Stomach (tissue), 4 donors: ENCODE measurements around the gene TEDC1.

ENCODE experiments used
- EP300 ChIP-seq: sonication (generic); formaldehyde crosslinking; IDR thresholded peaks from one replicate; pipeline ENCODE4 v1.6.1; 2017; ENCODE audit warnings: antibody characterized with exemption
- POLR2A ChIP-seq, 4 donors: fragments of 450-650 bp; IDR thresholded peaks; one replicate each; pipeline ENCODE4 v1.6.1; 2016; ENCODE audit warnings: antibody characterized with exemption in 4 of 4, control low read depth in 2 of 4, mild to moderate bottlenecking in 1 of 4, moderate library complexity in 1 of 4
- POLR2AphosphoS5 ChIP-seq, 3 donors: sonication (generic); formaldehyde crosslinking; IDR thresholded peaks; one replicate each; pipeline ENCODE4 v1.6.1; 2016; ENCODE audit warnings: antibody characterized with exemption in 3 of 3
- TF ChIP-seq, protein P1 (sequence below), 7 experiments: fragments of 450-650 bp in 4 of 7; fragments of 200-600 bp in 3 of 7; sonication (generic) in 3 of 7; IDR thresholded peaks; one replicate each; pipeline ENCODE4 v1.5.1; 2016 to 2019; ENCODE audit warnings: antibody characterized with exemption in 7 of 7, control low read depth in 2 of 7, mild to moderate bottlenecking in 1 of 7

DNA sequence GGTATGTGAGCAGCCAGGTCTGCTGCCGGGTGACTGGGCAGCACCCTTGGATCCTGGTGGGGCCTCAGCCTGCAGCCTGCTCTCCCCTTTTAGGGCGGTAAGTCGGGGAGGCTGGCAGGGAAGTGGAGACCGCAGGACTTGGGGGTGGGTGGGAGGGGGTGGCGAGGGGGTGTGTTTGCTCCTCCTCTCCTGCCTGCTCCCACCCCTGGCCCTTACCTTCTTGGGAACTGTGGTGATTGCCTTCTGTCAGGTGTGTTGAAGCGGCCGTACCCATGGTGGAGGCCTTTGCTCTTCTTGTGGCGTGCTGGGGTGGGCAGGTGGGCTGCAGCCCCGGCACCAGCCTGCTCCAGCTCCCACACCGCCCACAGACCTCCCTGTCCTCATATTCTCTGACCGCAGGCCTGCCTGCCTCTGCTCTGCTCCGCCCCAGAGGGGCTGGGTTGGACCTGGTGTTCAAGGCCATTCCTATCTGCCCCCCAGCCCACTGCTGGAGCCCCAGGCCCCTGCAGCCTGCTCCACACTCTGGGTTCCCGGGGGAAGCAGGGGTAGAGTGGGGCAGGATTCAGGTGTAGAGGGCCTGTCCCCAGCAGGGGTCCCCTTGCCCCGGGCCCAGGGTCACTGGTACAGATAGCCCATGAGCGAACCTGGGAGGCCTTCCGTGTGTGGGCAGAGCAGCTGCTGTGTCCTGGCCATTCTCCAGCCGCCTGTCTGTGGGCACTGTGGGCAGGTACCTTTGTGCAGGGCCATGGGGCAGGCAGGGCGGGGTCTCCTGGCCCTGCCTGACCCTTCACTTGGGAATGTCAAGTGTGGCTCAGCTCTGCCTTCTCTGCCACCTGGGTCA lies 5.2 kb downstream of the TEDC1 start:
- TF ChIP-seq EP300 (no peak), POLR2A (IDR thresholded peaks at IDR 0.05) (no peak), POLR2AphosphoS5 (IDR thresholded peaks at IDR 0.05) (no peak)
- TF ChIP-seq, protein P1, sequence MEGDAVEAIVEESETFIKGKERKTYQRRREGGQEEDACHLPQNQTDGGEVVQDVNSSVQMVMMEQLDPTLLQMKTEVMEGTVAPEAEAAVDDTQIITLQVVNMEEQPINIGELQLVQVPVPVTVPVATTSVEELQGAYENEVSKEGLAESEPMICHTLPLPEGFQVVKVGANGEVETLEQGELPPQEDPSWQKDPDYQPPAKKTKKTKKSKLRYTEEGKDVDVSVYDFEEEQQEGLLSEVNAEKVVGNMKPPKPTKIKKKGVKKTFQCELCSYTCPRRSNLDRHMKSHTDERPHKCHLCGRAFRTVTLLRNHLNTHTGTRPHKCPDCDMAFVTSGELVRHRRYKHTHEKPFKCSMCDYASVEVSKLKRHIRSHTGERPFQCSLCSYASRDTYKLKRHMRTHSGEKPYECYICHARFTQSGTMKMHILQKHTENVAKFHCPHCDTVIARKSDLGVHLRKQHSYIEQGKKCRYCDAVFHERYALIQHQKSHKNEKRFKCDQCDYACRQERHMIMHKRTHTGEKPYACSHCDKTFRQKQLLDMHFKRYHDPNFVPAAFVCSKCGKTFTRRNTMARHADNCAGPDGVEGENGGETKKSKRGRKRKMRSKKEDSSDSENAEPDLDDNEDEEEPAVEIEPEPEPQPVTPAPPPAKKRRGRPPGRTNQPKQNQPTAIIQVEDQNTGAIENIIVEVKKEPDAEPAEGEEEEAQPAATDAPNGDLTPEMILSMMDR (IDR thresholded peaks at IDR 0.05), result no peak
